Stimulated activated naive CD8-positive, alpha-beta T cell treated with anti-CD3 and anti-CD28 coated beads, Interleukin-15, Interleukin-2, amounts not matched to agents 100 U/mL and 50 U/mL, for 24 hours (primary cell): ENCODE results near the gene CCK.
"Not testable (repeated sequence)": the region's sequence is repeated elsewhere in the genome, so short reads cannot be mapped to it uniquely, and the experiment has no call there.

Experiments used
- ATAC-seq: fragments of 150-1000 bp; cut with Tn5 transposase; one replicate; pipeline ENCODE4 v1.10.0; 2021
- DNase-seq: peaks from one replicate; pipeline ENCODE4 v3.0.0; 2021

Gene CCK, protein sequence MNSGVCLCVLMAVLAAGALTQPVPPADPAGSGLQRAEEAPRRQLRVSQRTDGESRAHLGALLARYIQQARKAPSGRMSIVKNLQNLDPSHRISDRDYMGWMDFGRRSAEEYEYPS

DNA sequence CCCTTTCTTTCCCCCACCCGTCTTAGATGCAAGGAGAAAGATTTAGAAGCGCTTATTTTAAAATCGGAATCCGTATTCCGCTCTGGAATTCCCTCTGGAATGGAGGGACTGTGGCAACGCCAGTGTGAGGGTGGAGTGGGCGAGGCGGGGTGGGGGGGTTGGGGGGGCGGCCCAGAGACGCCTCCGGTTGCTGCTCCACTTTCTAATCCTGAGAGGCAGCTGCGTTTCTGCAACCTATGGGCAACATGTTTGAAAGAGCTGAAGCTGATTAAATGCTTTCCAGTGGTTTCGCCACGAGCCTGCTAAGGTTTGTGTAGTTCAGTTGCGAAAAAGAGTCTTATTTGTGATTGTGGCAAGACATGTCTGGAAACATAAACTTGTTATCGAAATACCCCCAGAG lies at the start of gene CCK:
CCK (minus strand) TSS at position 101 of the 400 bp plus-strand sequence. CDS start 2,555 bp downstream, outside the sequence.
- DNase-seq: no peak
- ATAC-seq: no peak

DNA sequence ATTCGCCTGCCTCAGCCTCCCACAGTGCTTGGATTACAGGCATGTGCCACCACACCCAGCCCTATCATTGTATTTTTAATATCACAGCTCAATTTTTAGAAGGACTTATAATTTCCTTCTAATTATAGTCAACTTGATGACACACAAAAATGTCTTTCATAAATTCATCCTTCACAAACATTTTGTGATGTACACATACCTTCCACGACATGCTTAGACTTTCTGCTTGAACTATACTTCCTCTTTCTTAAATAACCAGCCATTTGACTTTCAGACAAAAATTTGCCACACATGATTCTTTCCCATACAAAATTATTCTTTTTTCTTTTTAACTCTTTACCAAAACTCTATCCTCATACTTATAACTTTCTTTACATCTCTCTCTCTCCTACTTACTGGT lies 48.4 kb upstream of the CCK start:
- no peak for ATAC-seq

DNA sequence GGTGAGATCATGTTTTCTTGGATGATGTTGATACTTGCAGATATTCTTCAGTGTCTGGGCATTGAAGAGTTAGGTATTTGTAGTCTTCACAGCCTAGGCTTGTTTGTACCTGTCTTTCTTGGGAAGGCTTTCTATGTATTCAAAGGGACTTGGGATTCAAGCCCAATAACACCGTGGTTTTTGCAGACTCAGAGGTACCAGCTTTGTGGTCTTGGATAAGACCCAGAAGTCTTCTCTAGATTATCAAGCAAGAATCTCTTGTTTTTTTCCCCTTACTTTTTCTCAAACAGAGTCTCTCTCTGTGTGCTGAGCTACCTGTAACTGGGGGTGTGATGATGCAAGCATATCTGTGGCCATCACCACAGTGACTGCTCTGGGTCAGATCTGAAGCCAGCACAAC lies 42.7 kb upstream of the CCK start:
- no peak for DNase-seq
- ATAC-seq: no peak

More for the DNA sequence above, 48.4 kb upstream of the CCK start:
- no peak for DNase-seq

DNA sequence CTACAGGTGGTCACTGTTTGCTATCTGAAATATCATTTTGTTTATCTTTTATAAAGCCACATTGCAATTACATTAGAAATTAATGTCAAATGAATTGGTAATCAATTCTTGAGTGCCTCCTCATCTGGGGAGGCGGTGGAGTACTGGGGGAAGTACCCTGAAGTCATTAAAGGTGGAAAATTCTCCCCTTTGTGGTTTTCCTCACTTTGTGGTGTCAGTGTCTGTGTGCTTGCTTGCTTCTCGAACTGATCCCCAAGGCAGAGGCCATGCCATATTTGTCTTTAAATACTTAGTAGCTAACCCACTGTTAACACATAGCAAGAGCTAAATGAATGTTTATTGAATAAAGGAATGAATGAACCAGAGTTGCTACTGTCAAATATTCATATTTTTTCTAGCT lies 40.5 kb upstream of the CCK start:
- peak; percentile 20 for DNase-seq
- ATAC-seq: peak; percentile 90

DNA sequence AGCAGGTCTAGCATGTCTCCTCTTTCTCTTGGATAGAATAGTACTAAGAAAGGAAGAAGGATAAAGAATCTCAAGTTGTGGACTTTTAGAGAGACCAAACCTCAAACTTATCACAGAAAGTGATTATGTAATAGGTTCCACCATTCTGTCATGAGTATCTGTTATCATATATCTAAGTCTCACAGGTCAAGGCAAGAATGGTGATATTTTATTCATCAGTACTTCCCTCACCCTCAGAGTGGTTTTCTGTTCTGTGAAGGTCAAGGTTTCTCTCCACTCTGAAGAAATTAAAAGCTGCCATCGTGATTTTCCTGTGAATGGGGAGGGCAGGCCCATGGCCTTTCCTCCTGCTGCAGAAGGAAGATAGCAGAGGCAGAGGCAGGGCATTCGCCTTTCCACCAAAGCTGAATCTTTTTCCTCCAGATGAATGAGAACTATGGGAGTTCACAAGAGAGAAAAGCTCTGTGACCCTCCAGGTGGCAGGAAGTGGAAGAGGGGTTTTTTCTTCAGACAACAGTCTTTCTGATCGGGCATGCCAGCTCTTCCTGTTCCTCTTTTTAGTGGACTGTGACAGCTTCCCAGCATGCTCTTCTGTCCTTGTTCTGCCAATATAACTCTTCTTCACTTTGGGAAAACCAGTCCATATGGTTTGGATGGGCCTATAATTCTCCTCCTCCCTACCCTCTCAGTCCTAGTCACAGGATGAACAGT lies 37.1 kb upstream of the CCK start:
- DNase-seq (no peak), ATAC-seq (no peak)

DNA sequence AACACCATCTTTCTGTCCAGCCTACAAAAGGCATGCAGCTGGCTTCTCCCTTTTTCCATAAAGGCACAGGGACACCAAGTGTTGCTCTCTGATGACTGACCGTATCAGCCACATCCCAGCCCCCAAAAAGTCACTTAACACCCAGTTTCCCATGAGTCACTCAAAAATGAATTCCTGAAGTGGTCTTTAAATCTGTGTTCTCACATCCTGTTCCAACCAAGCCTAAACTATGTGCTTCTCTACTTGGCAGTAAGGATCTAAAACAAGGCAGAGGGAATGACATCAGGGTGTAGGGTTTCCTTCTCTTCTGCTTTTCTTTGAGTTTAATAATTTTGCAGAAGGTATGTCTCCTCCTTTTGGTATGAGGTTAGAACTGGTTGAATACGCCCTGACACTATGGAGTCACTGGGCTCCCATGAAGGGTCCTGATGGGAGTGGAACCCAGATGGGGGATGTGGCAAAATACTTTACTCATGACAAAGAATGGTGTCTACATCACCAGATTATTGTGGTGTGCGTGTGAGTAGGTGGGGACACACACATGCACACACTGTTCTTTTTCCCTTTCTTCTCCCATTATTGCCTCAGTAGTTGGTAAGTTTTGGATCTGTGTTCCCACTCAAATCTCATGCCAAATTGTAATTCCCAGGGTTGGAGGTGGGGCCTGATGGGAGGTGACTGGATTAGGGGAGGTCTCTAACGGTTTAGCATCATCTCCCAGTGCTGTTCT lies 35.6 kb upstream of the CCK start:
- DNase-seq (no peak), ATAC-seq (no peak)

DNA sequence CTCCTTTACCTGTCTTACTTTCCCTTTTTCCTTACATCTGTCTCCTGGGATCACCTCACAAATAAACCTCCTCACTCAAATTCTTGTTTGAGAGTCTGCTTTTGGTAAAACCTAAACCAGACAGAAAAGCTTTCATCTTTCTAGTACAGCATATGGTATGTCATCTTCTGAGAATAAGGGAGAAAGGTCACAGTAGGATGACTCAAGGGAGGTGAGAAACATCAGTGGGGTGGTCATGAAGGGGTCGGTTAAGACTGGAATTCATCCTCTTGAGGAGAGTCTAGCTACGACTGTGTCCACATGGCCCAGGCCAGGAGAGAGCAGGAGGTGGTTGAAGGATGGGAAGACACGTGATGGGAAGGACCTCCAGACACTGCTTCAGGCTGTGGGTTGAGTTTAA lies 34.8 kb upstream of the CCK start:
- DNase-seq: no peak

DNA sequence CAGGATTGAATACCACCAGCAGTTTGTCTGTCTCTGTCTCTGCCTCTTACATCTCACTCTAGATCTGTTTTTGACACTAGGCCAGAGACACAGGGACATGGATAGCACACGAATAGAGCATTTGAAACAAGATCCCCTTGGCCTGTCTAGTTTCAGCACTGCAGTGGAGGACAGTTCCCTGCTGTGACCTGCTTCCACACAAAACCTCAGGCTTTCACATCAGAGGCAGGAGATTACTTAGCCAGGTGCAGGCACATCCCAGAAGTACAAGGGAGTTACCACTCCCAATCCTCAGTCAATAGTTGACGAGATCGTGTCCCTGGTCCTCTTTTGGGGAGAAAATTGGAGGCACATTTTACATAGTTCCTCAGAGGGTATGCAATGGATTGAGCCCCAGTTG lies 34.0 kb upstream of the CCK start:
- DNase-seq (peak; percentile 45), ATAC-seq (no peak)

More for the DNA sequence above, 34.8 kb upstream of the CCK start:
- peak; percentile 88 for ATAC-seq

DNA sequence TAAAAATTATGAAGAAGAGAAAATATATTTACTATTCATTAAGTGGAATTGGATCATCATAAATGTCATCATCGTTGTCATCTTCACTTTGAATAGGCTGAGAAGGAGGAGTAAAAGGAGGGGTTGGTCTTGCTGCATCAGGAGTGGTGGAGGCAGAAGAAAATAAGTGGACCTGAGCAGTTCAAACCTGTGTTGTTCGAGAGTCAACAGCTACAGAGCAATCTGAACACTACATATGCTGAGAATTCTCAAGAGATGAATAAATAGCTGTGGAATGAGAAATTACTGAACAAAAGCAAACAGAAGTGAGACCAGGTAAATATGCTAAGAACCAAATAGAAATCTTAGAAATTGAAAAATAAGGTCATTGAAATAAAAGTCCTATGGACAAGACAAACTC lies 32.3 kb upstream of the CCK start:
- ATAC-seq: no peak
- DNase-seq: no peak

DNA sequence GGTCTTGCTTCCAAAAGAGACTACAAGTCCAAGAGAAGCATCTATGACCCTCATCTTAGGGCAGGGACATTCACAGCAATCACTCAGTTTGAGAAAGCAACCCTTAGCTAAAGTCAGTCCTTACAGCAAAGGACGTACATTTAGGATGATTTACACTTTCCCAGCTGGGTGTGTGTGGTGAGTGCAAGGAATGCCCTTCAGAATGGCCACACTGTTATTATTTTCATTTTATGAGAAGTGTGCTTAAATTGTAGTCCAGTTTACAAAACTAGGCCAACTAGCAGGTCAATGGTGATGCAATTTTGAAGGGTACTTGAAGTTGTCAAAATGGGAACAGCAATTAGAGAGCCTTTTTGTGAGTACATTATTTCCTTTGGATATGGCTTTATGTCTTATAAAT lies 26.0 kb upstream of the CCK start:
- no peak for ATAC-seq
- no peak for DNase-seq

DNA sequence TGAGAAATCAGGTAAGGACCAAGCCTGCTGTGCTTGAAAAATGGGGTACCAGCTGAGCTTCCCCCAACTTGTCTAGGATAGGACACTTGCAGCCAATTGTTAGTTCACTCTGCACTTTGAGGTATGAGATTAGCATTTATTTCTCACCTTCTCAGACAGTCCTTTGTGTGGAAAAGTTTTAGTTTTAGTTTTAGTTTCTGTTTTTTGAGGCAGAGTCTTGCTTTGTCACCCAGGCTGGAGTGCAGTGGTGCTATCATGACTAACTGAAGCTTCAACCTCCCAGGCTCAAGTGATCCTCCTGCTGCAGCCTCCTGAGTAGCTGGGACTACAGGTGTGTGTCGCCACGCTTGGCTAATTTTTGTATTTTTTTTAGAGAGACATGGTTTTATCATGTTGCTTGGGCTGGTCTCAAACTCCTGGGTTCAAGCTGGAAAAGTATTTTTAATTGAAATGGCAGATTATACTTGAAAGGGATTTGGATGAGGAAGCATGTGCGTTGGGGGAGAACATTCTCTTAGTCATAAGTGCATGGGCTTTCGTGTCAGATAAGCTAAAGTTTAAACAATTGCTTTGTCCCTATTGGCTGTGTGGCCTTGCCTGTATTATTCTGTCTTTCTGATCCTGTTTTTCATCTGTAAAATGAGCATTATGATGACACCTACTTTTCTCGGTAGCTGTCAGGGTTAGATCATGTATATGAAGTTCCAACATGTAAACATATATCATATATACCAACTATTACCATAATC lies 25.2 kb upstream of the CCK start:
- ATAC-seq (peak; percentile 71), DNase-seq (no peak)

DNA sequence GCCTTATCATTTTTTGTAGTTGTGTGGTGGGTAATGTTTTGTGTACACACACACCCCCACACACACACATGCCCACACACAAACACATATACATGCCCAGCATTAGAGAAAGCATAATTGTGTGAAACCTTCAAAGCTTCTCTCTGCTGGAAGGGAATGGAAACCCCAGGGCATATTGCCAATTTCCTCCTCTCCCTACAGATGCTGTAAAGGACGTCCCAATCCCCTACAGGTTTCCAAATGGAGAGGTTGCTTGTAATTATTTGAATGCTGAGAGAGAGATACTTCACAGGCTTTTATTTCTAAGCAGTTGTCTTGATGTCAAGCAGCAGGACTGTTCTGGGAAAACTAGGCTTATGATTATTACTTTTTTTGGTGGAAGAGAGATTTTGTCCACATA lies 23.0 kb upstream of the CCK start:
- DNase-seq (no peak), ATAC-seq (no peak)

DNA sequence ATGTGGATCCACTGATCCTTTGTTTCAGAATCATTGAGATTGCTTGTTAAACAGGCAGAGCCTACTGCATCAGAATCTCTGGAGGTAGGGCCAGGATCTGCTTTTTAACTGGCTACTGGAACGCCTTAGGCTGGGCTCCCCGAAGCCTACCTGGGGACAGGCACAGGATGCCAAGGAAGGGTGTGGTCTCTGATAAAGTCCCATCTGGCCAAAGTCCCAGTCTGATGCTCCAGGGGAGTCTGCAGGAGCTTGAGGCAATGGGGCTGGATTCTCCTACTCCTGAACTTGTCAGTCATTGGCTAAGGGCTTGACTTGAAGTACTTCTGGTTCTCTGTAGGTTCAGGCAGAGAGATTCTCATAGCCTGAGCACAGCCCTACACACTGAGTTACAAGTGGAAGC lies 22.4 kb upstream of the CCK start:
- ATAC-seq (no peak), DNase-seq (no peak)

DNA sequence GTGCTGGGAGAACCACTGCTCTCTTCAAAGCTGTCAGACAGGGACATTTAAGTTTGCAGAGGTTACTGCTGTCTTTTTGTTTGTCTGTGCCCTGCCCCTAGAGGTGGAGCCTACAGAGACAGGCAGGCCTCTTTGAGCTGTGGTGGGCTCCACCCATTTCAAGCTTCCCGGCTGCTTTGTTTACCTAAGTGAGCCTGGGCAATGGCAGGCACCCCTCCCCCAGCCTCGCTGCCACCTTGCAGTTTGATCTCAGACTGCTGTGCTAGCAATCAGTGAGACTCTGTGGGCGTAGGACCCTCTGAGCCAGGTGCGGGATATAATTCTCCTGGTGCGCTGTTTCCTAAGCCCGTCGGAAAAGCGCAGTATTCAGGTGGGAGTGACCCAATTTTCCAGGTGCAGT lies 21.4 kb upstream of the CCK start:
- ATAC-seq, DNase-seq: not testable (repeated sequence)

DNA sequence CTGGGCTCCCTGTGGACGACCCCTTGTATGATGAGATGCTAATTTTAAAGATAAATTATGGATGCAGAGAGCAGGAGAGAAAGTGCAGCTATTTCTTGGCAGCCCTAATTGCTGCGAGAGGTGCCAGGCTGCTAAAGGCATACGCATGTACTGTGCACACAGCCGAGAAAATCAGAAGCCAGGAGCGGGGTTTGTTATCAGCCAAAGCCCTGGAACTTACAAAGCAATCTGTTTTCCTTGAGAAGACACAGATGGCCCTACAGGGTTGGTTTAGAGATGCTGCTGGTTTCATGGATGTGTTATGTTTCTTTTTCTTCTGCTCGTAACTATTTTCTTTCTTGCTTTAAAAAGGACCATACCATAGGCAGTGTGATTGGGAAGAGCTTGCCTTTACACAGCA lies 11.7 kb upstream of the CCK start:
- ATAC-seq (no peak), DNase-seq (no peak)

DNA sequence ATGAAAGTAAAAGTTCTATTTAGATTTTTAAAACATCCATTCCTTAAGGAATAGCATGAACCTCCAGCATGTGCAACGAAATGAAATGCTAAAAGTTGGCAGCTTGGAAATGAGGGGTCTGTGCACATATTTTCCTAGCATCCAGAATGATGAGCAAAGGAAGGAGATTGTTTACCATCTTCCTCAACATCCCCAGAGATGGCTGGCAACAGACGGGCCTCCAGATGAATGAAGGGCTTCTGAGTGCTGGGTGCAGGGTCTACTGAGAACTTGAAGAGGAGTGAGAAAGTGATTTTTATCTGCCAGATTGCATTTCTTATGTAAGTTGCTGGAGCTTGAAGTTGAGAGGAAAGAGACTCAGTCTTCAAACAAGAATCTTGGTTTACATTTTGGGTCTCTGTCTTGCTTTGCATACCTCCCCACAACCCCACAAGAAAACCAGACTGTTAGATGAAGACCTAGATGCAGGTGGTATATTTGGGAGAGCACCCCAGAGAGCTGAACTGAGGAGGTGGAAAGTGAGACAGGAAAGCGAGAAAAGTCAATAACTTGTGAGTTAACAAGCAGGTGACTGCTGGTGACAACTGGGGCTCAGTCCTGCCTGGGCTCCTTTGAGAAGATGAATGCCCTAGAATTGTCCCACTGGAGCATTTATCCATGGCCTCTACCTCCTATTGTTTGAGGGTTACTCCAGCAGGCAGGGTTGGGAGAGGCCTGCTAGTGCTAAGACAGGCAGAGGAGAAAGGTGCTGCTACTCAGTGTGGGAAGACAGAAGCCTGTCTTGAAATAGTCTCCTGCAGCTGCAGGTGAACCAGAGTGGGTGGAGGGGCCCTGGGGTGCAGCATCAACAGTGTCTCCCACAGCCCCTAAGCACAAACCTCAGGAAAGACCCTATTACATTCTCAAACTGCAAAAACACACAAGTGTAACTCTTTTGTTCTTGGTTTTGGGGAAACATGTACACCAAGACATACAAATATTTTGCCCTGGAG lies 10.5 kb upstream of the CCK start:
- ATAC-seq: peak; percentile 9
- no peak for DNase-seq

DNA sequence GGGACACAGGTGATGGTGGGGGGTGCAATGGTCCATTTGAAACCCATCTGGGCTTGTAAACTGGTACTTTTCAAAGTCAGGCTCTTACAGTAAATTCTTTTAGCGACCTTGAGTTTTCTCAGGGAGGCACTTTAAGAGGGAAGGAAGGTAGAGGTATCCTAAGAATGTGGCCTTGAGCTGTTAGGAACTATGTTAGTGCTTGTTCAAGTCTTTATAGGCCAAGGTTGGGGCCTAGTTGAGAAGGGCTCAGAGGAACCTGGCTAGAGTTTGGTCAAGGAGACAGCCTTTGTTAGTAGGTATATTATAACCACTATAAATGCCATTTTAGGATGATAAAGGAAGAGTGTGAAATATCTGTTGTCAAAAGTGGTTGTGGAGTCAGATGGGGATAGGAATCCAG lies 9.2 kb upstream of the CCK start:
- no peak for DNase-seq
- ATAC-seq: no peak

DNA sequence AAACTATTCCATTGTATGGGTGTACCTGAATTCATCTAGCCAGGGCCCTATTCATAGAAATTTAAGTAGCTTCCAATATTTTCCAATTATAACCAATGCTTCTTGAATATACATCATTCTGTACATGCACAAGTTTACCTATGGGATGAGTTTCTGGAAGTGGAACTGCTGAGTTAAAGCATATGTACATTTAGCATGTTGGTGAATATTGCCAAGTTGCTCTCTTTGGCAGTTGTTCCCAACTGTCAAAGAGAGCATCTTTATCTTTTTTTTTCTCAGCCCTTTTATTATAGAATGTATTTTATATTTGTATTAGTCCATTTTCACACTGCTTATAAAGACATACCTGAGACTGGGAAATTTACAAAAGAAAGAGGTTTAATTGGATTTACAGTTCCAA lies 8.3 kb upstream of the CCK start:
- DNase-seq (no peak), ATAC-seq (no peak)

DNA sequence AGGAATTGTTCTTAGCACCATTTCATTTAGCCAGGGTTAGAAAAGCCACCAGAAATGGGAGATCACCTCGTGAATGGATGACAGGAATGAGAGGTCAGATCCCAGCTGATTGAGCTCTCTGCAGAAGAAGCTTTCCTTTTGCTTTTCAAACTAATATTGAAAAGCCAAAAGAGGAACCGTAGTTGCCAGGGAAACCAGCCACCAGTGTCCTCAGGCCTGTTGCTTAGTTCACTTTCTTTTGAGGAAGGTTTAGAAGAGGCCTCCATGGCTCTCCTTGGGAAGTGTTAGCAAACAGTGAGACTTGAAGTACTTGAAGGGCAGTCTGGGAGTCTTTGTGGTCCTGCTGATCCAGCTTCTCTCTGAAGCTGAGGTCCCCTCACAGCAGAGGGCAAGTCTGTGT lies 7.4 kb upstream of the CCK start:
- DNase-seq (no peak), ATAC-seq (no peak)

DNA sequence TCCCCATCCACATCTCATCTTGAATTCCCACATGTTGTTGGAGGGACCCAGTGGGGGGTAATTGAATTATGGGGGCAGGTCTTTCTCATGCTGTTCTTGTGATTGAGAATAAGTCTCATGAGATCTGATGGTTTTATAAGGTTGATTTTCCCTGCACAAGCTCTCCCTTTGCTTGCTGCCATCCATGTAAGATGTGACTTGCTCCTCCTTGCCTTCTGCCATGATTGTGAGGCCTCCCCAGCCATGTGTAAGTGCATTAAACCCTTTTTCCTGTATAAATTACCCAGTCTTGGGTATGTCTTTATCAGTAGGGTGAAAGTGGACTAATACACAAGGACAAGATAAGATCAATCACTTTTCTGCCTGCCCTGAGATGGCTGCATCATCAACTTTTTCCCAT lies 5.8 kb upstream of the CCK start:
- DNase-seq: no peak
- no peak for ATAC-seq

DNA sequence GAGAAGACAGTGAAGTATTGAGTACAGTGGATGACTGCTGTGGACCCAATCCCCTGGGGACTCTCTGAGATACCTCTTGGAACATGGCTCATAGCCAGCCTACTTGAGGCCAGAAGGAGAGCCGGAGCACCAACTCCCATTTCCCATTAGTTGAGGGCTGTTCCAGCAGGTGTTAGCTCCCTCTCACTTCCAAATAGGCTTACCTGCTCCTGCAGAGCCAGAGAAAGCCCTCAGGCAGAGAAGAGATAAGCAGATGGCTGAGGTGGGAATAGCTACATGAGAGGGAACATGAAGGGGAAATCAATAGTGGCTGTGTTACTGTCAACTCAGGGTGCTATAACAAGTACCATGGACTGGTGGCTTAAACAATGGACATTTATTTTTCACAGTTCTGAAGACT lies 4.6 kb upstream of the CCK start:
- DNase-seq (no peak), ATAC-seq (no peak)

DNA sequence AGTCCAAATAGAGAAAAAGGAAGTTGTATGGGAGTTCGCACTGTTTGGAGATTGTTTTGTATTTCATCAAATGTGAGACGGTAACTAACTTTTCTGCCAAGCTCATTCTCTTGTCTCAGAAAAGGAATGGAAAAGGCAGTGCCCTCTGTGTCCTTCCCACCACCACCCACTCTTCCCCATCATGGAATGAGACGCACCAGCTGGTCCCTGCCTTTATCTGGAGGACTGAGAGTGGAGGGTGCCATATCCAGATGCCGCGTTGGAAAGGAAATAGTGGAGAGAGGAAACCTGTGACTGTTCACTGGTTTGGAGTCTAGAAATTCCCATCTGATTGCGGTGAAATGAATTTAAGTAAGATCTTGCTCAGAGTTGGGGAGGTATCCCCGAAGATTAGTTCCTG lies 3.7 kb upstream of the CCK start:
- DNase-seq: no peak

More for the DNA sequence above, 3.7 kb upstream of the CCK start:
- no peak for ATAC-seq
